Measurements from ENCODE around the gene PLEKHA8.

DNA sequence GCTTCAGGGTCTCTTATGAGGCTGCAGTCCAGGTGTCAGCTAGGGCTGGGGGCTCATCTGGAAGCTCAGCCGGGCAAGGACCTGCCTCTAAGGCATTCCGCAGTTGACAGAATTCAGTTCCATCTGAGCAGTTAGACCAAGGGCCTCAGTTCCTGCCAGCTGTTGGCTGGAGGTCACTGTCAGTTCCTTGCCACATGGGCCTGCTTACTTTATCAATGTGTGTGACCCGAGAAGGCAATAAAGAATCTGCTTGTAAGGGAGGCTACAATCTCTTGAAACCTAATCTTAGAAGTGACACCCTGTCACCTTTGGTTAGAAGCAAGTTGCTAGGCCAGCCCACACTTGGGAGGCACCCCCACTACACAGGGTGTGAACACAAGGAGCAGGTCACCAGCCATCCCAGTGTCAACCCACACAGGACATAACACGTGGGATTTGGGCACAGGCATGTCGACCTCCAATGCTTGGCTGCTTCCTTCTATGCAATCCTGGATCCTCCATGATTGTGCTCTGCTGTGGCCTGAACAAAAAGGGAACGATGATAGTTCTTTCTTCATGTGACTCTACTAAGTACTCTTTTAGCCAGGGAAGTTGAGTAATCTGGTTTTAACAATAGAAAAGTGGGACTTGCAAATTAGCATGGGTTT is 148.4 kb downstream of the PLEKHA8 start:
- no peak for TF ChIP-seq CTCF (IDR thresholded peaks at IDR 0.05; ENCODE audit: control extremely low read depth in 1 of 3, insufficient read depth in 1 of 3, low read depth in 1 of 3, low read length in 3 of 3)
- no peak for TF ChIP-seq EP300 (IDR thresholded peaks at IDR 0.05; ENCODE audit: borderline replicate concordance in 1 of 2, low read depth in 2 of 2, low read length in 2 of 2)
- no peak for TF ChIP-seq EZH2 (IDR thresholded peaks at IDR 0.05; ENCODE audit: low read depth, low read length, severe bottlenecking)
- TF ChIP-seq GABPA (IDR thresholded peaks at IDR 0.05; ENCODE audit: borderline replicate concordance, insufficient read depth, low read length): no peak
- TF ChIP-seq RBBP5 (IDR thresholded peaks at IDR 0.05; ENCODE audit: borderline replicate concordance, low read depth, low read length): no peak
